ENCODE results near the gene RAD51B.

- TF ChIP-seq CTCF (IDR thresholded peaks at IDR 0.05; ENCODE audit: poor library complexity) (no peak), EZH2 (IDR thresholded peaks at IDR 0.05; ENCODE audit: borderline replicate concordance) (no peak), EZH2phosphoT487 (IDR thresholded peaks at IDR 0.05; ENCODE audit: low read depth, severe bottlenecking, unreplicated experiment) (no peak)
Measured at GRCh38 chr14:68182492-68182891, 362.9 kb downstream of the RAD51B start.

Measured in hepatocyte (in vitro differentiated cells).